Measurements from ENCODE around the gene SLC35F2. TPM values are rescaled to one million over a fixed set of nuclear protein-coding genes. Genes with fewer than 3 reads are reported as not detected.

The SLC35F2 gene
- total and polyA plus RNA-seq, 2 of the 8 experiments (the other 6 are each of a cell fraction or from before 2014, with no cell fraction given), result 15.1 to 29.7 TPM

DNA sequence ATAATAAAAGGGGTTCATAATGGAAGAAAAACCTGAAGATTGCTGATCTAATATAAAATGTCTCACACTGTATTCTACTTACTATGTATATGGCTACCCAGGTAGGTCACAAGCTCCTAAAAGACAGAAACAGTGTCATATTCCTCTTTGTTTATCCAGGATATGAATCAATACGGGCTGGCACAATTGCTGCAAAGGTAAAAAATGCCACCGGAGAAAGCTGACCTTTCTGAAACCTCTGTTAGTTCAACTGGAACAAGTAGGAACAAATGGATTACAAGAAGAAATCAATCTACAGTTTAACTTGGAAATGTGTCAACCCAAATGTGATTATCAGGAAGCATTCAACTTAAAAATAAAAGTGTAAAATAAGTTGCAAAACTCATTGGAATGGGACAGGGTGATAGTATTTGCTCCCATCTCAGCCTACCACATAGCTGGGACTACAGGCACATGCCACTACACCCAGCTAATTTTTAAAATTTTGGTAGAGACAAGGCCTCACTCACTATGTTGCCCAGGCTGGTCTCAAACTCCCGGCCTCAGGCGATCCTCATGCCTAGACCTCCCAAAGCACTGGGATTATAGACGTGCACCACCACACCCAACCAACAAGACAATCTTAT is 27.6 kb downstream of the SLC35F2 start (continued):
- TF ChIP-seq CHD7 (IDR thresholded peaks at IDR 0.05; ENCODE audit: insufficient replicate concordance, low read length) (no peak), MAFK (IDR thresholded peaks at IDR 0.05; ENCODE audit: low read depth, low read length) (no peak), GABPA (IDR thresholded peaks at IDR 0.05; ENCODE audit: borderline replicate concordance, insufficient read depth, low read length) (no peak), POU5F1 (IDR thresholded peaks at IDR 0.05; ENCODE audit: low read depth, low read length) (no peak), USF2 (IDR thresholded peaks at IDR 0.05; ENCODE audit: low read length) (no peak), SUZ12 (IDR thresholded peaks at IDR 0.05; ENCODE audit: low read length) (no peak), JUND (IDR thresholded peaks at IDR 0.05; ENCODE audit: low read length) (no peak), SIRT6 (IDR thresholded peaks at IDR 0.05; ENCODE audit: low read length) (no peak), TEAD4 (IDR thresholded peaks at IDR 0.05; ENCODE audit: low read depth, low read length) (no peak), KDM4A (IDR thresholded peaks at IDR 0.05; ENCODE audit: low read depth, low read length, severe bottlenecking) (no peak)

Data from H1 (cell line).